HG02885 (cell line): ENCODE measurements around the gene SBNO1.
A peak's percentile ranks its signal among the peaks of the same experiment; 100 is the strongest.
"Not testable (repeated sequence)": the region's sequence is repeated elsewhere in the genome, so short reads cannot be mapped to it uniquely, and the experiment has no call there.

Source experiments
- ATAC-seq: cut with Tn5 transposase; IDR thresholded peaks from one replicate; pipeline ENCODE4 v1.9.1; 2021; ENCODE audit warnings: mild to moderate bottlenecking; ENCODE audit not compliant: unreplicated experiment, poor library complexity

SBNO1 gene

GRCh38 chr12:123364532-123365024 is at the start of gene SBNO1:
Gene SBNO1, minus strand, starts transcription at chr12:123364847. Its CDS starts 14,406 bp downstream, at chr12:123350441.
- ATAC-seq = peak; percentile 46

GRCh38 chr12:123410041-123410412 is 45.4 kb upstream of the SBNO1 start:
- no peak for ATAC-seq

GRCh38 chr12:123409284-123410040 is 44.8 kb upstream of the SBNO1 start:
- ATAC-seq = not testable (repeated sequence)

GRCh38 chr12:123408619-123409018 is 44.0 kb upstream of the SBNO1 start:
- ATAC-seq = not testable (repeated sequence)

GRCh38 chr12:123407934-123408333 is 43.3 kb upstream of the SBNO1 start:
- ATAC-seq = not testable (repeated sequence)

GRCh38 chr12:123407269-123407668 is 42.6 kb upstream of the SBNO1 start:
- not testable (repeated sequence) for ATAC-seq

- ATAC-seq = no peak
These were observed 39.9 kb upstream of the SBNO1 start for GRCh38 chr12:123404581-123404980.

- no peak for ATAC-seq
These were observed 37.4 kb upstream of the SBNO1 start for GRCh38 chr12:123401753-123402683.

GRCh38 chr12:123399255-123399617 is 34.6 kb upstream of the SBNO1 start:
- ATAC-seq = no peak

GRCh38 chr12:123398550-123399254 is 34.1 kb upstream of the SBNO1 start:
- ATAC-seq = no peak

- no peak for ATAC-seq
These were observed 33.5 kb upstream of the SBNO1 start for GRCh38 chr12:123398177-123398549.

GRCh38 chr12:123397400-123397799 is 32.8 kb upstream of the SBNO1 start:
- ATAC-seq = no peak

- no peak for ATAC-seq
These were observed 32.3 kb upstream of the SBNO1 start for GRCh38 chr12:123396954-123397353.

- ATAC-seq = no peak
These were observed 31.9 kb upstream of the SBNO1 start for GRCh38 chr12:123396543-123396942.

- no peak for ATAC-seq
These were observed 30.6 kb upstream of the SBNO1 start for GRCh38 chr12:123395236-123395635.

GRCh38 chr12:123393747-123394146 is 29.1 kb upstream of the SBNO1 start:
- ATAC-seq = no peak

- ATAC-seq = no peak
These were observed 27.1 kb upstream of the SBNO1 start for GRCh38 chr12:123391546-123392343.

GRCh38 chr12:123390498-123391426 is 26.1 kb upstream of the SBNO1 start:
- ATAC-seq = no peak
